ENCODE measurements around the gene LRRC10B.
"Not testable (repeated sequence)": the region's sequence is repeated elsewhere in the genome, so short reads cannot be mapped to it uniquely, and the experiment has no call there.

The LRRC10B gene

GRCh38 chr11:61507962-61508861 lies at the start of gene LRRC10B:
LRRC10B (plus strand) TSS chr11:61508749; CDS start chr11:61508999, 250 bp downstream.
- DNase-seq = peak in 1 of 10 donors; percentile 90
- intact Hi-C loops (cut with DNase I) = no loop called here

- intact Hi-C loops (cut with DNase I) = no loop called here
- peak in 2 of 10 donors; percentile 40 to 62 for DNase-seq
Measured at GRCh38 chr11:61460474-61460881, 48.1 kb upstream of the LRRC10B start.

- intact Hi-C loops (cut with DNase I) = no loop called here
- no peak for DNase-seq
Measured at GRCh38 chr11:61460986-61461385, 47.6 kb upstream of the LRRC10B start.

- intact Hi-C loops (cut with DNase I); DNase-seq: not testable (repeated sequence)
Measured at GRCh38 chr11:61467602-61468001, 40.9 kb upstream of the LRRC10B start.

- DNase-seq = no peak
- intact Hi-C loops (cut with DNase I) = no loop called here
Measured at GRCh38 chr11:61468002-61468401, 40.5 kb upstream of the LRRC10B start.

- no peak for DNase-seq
- intact Hi-C loops (cut with DNase I) = no loop called here
Measured at GRCh38 chr11:61472282-61472681, 36.3 kb upstream of the LRRC10B start.

GRCh38 chr11:61472868-61473267 lies 35.7 kb upstream of the LRRC10B start:
- DNase-seq = no peak
- intact Hi-C loops (cut with DNase I) = no loop called here

GRCh38 chr11:61473370-61474012 lies 35.1 kb upstream of the LRRC10B start:
- intact Hi-C loops (cut with DNase I) = no loop called here
- peak in 2 of 10 donors; percentile 25 to 55 for DNase-seq

- intact Hi-C loops (cut with DNase I) = no loop called here
Measured at GRCh38 chr11:61474013-61474643, 34.4 kb upstream of the LRRC10B start.

GRCh38 chr11:61475433-61475832 lies 33.1 kb upstream of the LRRC10B start:
- no peak for DNase-seq
- intact Hi-C loops (cut with DNase I) = loop anchor here (5.0 kb wide), 1 partner anchor 162 kb away; no protein-coding TSS in a partner anchor

More at GRCh38 chr11:61474013-61474643, 34.4 kb upstream of the LRRC10B start:
- no peak for DNase-seq

- no peak for DNase-seq
- intact Hi-C loops (cut with DNase I) = loop anchor here (5.0 kb wide), 1 partner anchor 161 kb away; no protein-coding TSS in a partner anchor
Measured at GRCh38 chr11:61476371-61476770, 32.2 kb upstream of the LRRC10B start.

GRCh38 chr11:61477126-61477525 lies 31.4 kb upstream of the LRRC10B start:
- intact Hi-C loops (cut with DNase I) = loop anchor here (5.0 kb wide), 1 partner anchor 160 kb away; no protein-coding TSS in a partner anchor
- DNase-seq = no peak

GRCh38 chr11:61477727-61478148 lies 30.8 kb upstream of the LRRC10B start:
- DNase-seq = peak in 9 of 10 donors; percentile 48 to 94 (median 65)
- intact Hi-C loops (cut with DNase I) = loop anchor here (2.0 to 5.0 kb wide), 2 partner anchors 39 to 160 kb away; no protein-coding TSS in a partner anchor

- DNase-seq = not testable (repeated sequence)
- intact Hi-C loops (cut with DNase I) = loop anchor here (2.0 to 5.0 kb wide), 2 partner anchors 37 to 158 kb away; no protein-coding TSS in a partner anchor
Measured at GRCh38 chr11:61479360-61480058, 29.0 kb upstream of the LRRC10B start.

- intact Hi-C loops (cut with DNase I) = no loop called here
Measured at GRCh38 chr11:61480261-61480993, 28.1 kb upstream of the LRRC10B start.

GRCh38 chr11:61480994-61481335 lies 27.6 kb upstream of the LRRC10B start:
- DNase-seq = peak in 1 of 10 donors; percentile 83
- intact Hi-C loops (cut with DNase I) = no loop called here

More at GRCh38 chr11:61480261-61480993, 28.1 kb upstream of the LRRC10B start:
- DNase-seq = no peak

GRCh38 chr11:61481806-61482205 lies 26.7 kb upstream of the LRRC10B start:
- intact Hi-C loops (cut with DNase I) = no loop called here
- DNase-seq = no peak

GRCh38 chr11:61482513-61482912 lies 26.0 kb upstream of the LRRC10B start:
- intact Hi-C loops (cut with DNase I) = no loop called here
- no peak for DNase-seq

GRCh38 chr11:61484541-61484940 lies 24.0 kb upstream of the LRRC10B start:
- DNase-seq = no peak
- intact Hi-C loops (cut with DNase I) = no loop called here

Data from posterior cingulate gyrus (tissue), 11 donors.